GM23338 (cell line): ENCODE data around the gene ADH5.

Experiments
- CREB1 ChIP-seq: fragments of 250-450 bp; sonication (Bioruptor Pico); IDR thresholded peaks from 2 replicates; pipeline ENCODE4 v1.5.0; 2020; ENCODE audit warnings: low read depth, mild to moderate bottlenecking, moderate library complexity
- CTCF ChIP-seq, 2 experiments: fragments of 200-600 bp in 1 of 2; sonication (generic) in 1 of 2; conservative IDR thresholded peaks; 2 replicates each; pipeline versions ENCODE4 v1.5.1 to v1.6.1; 2016 to 2017; ENCODE audit warnings: antibody characterized with exemption in 2 of 2, low read depth in 2 of 2, mild to moderate bottlenecking in 2 of 2, moderate library complexity in 1 of 2
- EZH2 ChIP-seq: fragments of 200-600 bp; sonication (generic); IDR thresholded peaks from one replicate; pipeline ENCODE4 v1.8.0; 2017; ENCODE audit warnings: antibody characterized with exemption, mild to moderate bottlenecking, low read depth; ENCODE audit not compliant: unreplicated experiment
- EZH2phosphoT487 ChIP-seq: fragments of 200-600 bp; sonication (generic); IDR thresholded peaks from one replicate; pipeline ENCODE4 v1.8.1; 2018; ENCODE audit warnings: antibody characterized with exemption; ENCODE audit not compliant: unreplicated experiment
- JUNB ChIP-seq: IDR thresholded peaks from one replicate; pipeline ENCODE4 v1.6.1; 2016; ENCODE audit warnings: antibody characterized with exemption; ENCODE audit not compliant: unreplicated experiment
- POLR2AphosphoS5 ChIP-seq: IDR thresholded peaks from 2 replicates; pipeline ENCODE4 v1.6.1; 2016; ENCODE audit warnings: antibody characterized with exemption, low read depth
- ZNF114 ChIP-seq: fragments of 250-450 bp; sonication (Bioruptor Pico); IDR thresholded peaks from 2 replicates; pipeline ENCODE4 v1.5.0; 2020; ENCODE audit warnings: mild to moderate bottlenecking, moderate library complexity
- TF ChIP-seq, protein P1 (sequence below): IDR thresholded peaks from 2 replicates; pipeline ENCODE4 v1.6.1; 2016; ENCODE audit warnings: antibody characterized with exemption

GRCh38 chr4:99120501-99120900 is 31.9 kb upstream of the ADH5 start:
- TF ChIP-seq CTCF (conservative IDR thresholded peaks at IDR 0.05; ENCODE audit: low read depth in 2 of 2) (no peak), POLR2AphosphoS5 (no peak), EZH2phosphoT487 (no peak), ZNF114 (CRISPR knock-in tag) (no peak), CREB1 (no peak), EZH2 (no peak), JUNB (no peak)
- TF ChIP-seq, protein P1, sequence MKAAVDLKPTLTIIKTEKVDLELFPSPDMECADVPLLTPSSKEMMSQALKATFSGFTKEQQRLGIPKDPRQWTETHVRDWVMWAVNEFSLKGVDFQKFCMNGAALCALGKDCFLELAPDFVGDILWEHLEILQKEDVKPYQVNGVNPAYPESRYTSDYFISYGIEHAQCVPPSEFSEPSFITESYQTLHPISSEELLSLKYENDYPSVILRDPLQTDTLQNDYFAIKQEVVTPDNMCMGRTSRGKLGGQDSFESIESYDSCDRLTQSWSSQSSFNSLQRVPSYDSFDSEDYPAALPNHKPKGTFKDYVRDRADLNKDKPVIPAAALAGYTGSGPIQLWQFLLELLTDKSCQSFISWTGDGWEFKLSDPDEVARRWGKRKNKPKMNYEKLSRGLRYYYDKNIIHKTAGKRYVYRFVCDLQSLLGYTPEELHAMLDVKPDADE = no peak
